ENCODE results near the gene C1QL4.

DNA sequence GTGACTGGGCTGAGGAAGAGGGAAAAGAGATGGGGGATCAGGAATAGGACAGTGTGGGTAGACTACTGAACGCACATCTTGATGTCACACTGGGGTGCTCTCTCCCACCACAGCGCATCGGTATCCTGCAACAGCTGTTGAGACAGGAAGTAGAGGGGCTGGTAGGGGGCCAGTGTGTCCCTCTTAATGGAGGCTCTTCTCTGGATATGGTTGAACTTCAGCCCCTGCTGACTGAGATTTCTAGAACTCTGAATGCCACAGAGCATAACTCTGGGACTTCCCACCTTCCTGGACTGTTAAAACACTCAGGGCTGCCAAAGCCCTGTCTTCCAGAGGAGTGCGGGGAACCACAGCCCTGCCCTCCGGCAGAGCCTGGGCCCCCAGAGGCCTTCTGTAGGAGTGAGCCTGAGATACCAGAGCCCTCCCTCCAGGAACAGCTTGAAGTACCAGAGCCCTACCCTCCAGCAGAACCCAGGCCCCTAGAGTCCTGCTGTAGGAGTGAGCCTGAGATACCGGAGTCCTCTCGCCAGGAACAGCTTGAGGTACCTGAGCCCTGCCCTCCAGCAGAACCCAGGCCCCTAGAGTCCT is 6.9 kb downstream of the C1QL4 start:
- TF ChIP-seq, protein P1, sequence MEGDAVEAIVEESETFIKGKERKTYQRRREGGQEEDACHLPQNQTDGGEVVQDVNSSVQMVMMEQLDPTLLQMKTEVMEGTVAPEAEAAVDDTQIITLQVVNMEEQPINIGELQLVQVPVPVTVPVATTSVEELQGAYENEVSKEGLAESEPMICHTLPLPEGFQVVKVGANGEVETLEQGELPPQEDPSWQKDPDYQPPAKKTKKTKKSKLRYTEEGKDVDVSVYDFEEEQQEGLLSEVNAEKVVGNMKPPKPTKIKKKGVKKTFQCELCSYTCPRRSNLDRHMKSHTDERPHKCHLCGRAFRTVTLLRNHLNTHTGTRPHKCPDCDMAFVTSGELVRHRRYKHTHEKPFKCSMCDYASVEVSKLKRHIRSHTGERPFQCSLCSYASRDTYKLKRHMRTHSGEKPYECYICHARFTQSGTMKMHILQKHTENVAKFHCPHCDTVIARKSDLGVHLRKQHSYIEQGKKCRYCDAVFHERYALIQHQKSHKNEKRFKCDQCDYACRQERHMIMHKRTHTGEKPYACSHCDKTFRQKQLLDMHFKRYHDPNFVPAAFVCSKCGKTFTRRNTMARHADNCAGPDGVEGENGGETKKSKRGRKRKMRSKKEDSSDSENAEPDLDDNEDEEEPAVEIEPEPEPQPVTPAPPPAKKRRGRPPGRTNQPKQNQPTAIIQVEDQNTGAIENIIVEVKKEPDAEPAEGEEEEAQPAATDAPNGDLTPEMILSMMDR (IDR thresholded peaks at IDR 0.05; ENCODE audit: low read depth, low read length, poor library complexity, severe bottlenecking), result no peak
- TF ChIP-seq EZH2phosphoT487 (IDR thresholded peaks at IDR 0.05; ENCODE audit: borderline replicate concordance, low read length), result no peak
